ENCODE measurements around the gene PLA2G2E.

Gene PLA2G2E

GRCh38 chr1:19923137-19923952, at the start of gene PLA2G2E:
Gene PLA2G2E (minus strand): TSS chr1:19923617. CDS start chr1:19923559, 58 bp downstream.
- DNase-seq (ENCODE audit: low read depth in 2 of 2), result no peak

GRCh38 chr1:19971664-19972063, 48.2 kb upstream of the PLA2G2E start:
- DNase-seq (ENCODE audit: low read depth in 2 of 2), result no peak

GRCh38 chr1:19969898-19970660, 46.7 kb upstream of the PLA2G2E start:
- no peak for DNase-seq (ENCODE audit: low read depth in 2 of 2)

GRCh38 chr1:19967808-19968207, 44.4 kb upstream of the PLA2G2E start:
- no peak for DNase-seq (ENCODE audit: low read depth in 2 of 2)

GRCh38 chr1:19964542-19964941, 41.1 kb upstream of the PLA2G2E start:
- DNase-seq (ENCODE audit: low read depth in 2 of 2), result no peak

- no peak for DNase-seq (ENCODE audit: low read depth in 2 of 2)
Measured at GRCh38 chr1:19963636-19964035, 40.2 kb upstream of the PLA2G2E start.

- no peak for DNase-seq (ENCODE audit: low read depth in 2 of 2)
Measured at GRCh38 chr1:19960591-19960990, 37.2 kb upstream of the PLA2G2E start.

- DNase-seq (ENCODE audit: low read depth in 2 of 2), result no peak
Measured at GRCh38 chr1:19957779-19958178, 34.4 kb upstream of the PLA2G2E start.

GRCh38 chr1:19955534-19956170, 32.2 kb upstream of the PLA2G2E start:
- no peak for DNase-seq (ENCODE audit: low read depth in 2 of 2)

- DNase-seq (ENCODE audit: low read depth in 2 of 2), result no peak
Measured at GRCh38 chr1:19954059-19954458, 30.6 kb upstream of the PLA2G2E start.

GRCh38 chr1:19949016-19949415, 25.6 kb upstream of the PLA2G2E start:
- no peak for DNase-seq (ENCODE audit: low read depth in 2 of 2)

- DNase-seq (ENCODE audit: low read depth in 2 of 2), result no peak
Measured at GRCh38 chr1:19946971-19947370, 23.6 kb upstream of the PLA2G2E start.

GRCh38 chr1:19946331-19946751, 22.9 kb upstream of the PLA2G2E start:
- no peak for DNase-seq (ENCODE audit: low read depth in 2 of 2)

- DNase-seq (ENCODE audit: low read depth in 2 of 2), result no peak
Measured at GRCh38 chr1:19945914-19946313, 22.5 kb upstream of the PLA2G2E start.

GRCh38 chr1:19942657-19943056, 19.2 kb upstream of the PLA2G2E start:
- DNase-seq (ENCODE audit: low read depth in 2 of 2), result no peak

GRCh38 chr1:19942088-19942487, 18.7 kb upstream of the PLA2G2E start:
- no peak for DNase-seq (ENCODE audit: low read depth in 2 of 2)

GRCh38 chr1:19941206-19941568, 17.8 kb upstream of the PLA2G2E start:
- no peak for DNase-seq (ENCODE audit: low read depth in 2 of 2)

- no peak for DNase-seq (ENCODE audit: low read depth in 2 of 2)
Measured at GRCh38 chr1:19940486-19941205, 17.2 kb upstream of the PLA2G2E start.

- no peak for DNase-seq (ENCODE audit: low read depth in 2 of 2)
Measured at GRCh38 chr1:19938472-19938871, 15.1 kb upstream of the PLA2G2E start.

- no peak for DNase-seq (ENCODE audit: low read depth in 2 of 2)
Measured at GRCh38 chr1:19936061-19936750, 12.8 kb upstream of the PLA2G2E start.

GRCh38 chr1:19934336-19934735, 10.9 kb upstream of the PLA2G2E start:
- no peak for DNase-seq (ENCODE audit: low read depth in 2 of 2)

All from stimulated activated CD4-positive, alpha-beta T cell treated with anti-CD3 and anti-CD28 coated beads, Interleukin-12 subunit alpha, Interleukin-12 subunit beta, amount 100 ng/mL, for 24 hours (primary cell).